Keratinocyte (primary cell): ENCODE data around the gene FKBP5. TPM values are rescaled to one million over a fixed set of nuclear protein-coding genes. Genes with fewer than 3 reads are reported as not detected.

Experiments used
- DNase-seq: peaks from one replicate; pipeline ENCODE4 v3.0.0-alpha.2; 2011; ENCODE audit warnings: low read depth, missing footprints, low spot score
- FAIRE-seq: peaks from 2 replicates; lab custom pipeline; 2011; peaks lifted over from hg19 to GRCh38; lab: Jason Lieb, UNC
- H2AFZ ChIP-seq: 2 replicates; pipeline ENCODE4 v1.6.0; 2012; ENCODE audit warnings: low read length, control low read depth, inconsistent platforms; ENCODE audit not compliant: control insufficient read depth
- H3K27ac ChIP-seq: 2 replicates; pipeline ENCODE4 v1.5.1; 2011; ENCODE audit warnings: low read length; ENCODE audit not compliant: control insufficient read depth, insufficient read depth
- H3K27me3 ChIP-seq: 3 replicates; pipeline ENCODE4 v1.6.0; 2011; ENCODE audit warnings: low read length; ENCODE audit not compliant: control insufficient read depth, insufficient read depth; ENCODE audit errors: extremely low read depth
- H3K36me3 ChIP-seq, 2 experiments: 2 replicates in 1 of 2; 3 replicates in 1 of 2; pipeline ENCODE4 v1.5.1; 2011; ENCODE audit warnings: low read length in 2 of 2, mild to moderate bottlenecking in 1 of 2; ENCODE audit not compliant: control insufficient read depth in 2 of 2, insufficient read depth in 2 of 2; ENCODE audit errors: extremely low read depth in 1 of 2
- H3K4me1 ChIP-seq: 3 replicates; pipeline ENCODE4 v1.5.1; 2011; ENCODE audit warnings: low read length; ENCODE audit not compliant: control insufficient read depth, insufficient read depth; ENCODE audit errors: extremely low read depth
- H3K4me2 ChIP-seq: 3 replicates; pipeline ENCODE4 v1.6.0; 2011; ENCODE audit warnings: low read depth, low read length; ENCODE audit not compliant: control insufficient read depth, insufficient read depth; ENCODE audit errors: extremely low read depth
- H3K4me3 ChIP-seq, 3 experiments: fragments of 200-600 bp in 1 of 3; sonication (generic) in 1 of 3; 2 replicates in 2 of 3; 3 replicates in 1 of 3; pipeline ENCODE4 v1.5.1; 2011 to 2016; ENCODE audit warnings: low read length in 3 of 3, mild to moderate bottlenecking in 3 of 3, control low read depth in 2 of 3, inconsistent platforms in 1 of 3, low read depth in 1 of 3, mixed read lengths in 1 of 3, mixed run types in 1 of 3, moderate library complexity in 1 of 3; ENCODE audit not compliant: control insufficient read depth in 2 of 3, insufficient read depth in 2 of 3; ENCODE audit errors: extremely low read depth in 1 of 3
- H3K79me2 ChIP-seq: 2 replicates; pipeline ENCODE4 v1.6.0; 2012; ENCODE audit warnings: low read length; ENCODE audit not compliant: control insufficient read depth, insufficient read depth
- H3K9ac ChIP-seq: 3 replicates; pipeline ENCODE4 v1.6.0; 2011; ENCODE audit warnings: low read length; ENCODE audit not compliant: control insufficient read depth, insufficient read depth; ENCODE audit errors: extremely low read depth
- H3K9me1 ChIP-seq: 3 replicates; pipeline ENCODE4 v1.6.0; 2011; ENCODE audit warnings: low read length; ENCODE audit not compliant: control insufficient read depth, insufficient read depth; ENCODE audit errors: extremely low read depth
- H3K9me3 ChIP-seq: 2 replicates; pipeline ENCODE4 v1.5.1; 2012; ENCODE audit warnings: low read depth, low read length; ENCODE audit not compliant: control insufficient read depth
- H4K20me1 ChIP-seq: 3 replicates; pipeline ENCODE4 v1.6.0; 2011; ENCODE audit warnings: low read length; ENCODE audit not compliant: control insufficient read depth, insufficient read depth; ENCODE audit errors: extremely low read depth
- EZH2 ChIP-seq: IDR thresholded peaks from one replicate; pipeline ENCODE4 v1.6.1; 2012; ENCODE audit warnings: inconsistent platforms, mild to moderate bottlenecking, low read length, moderate library complexity
- dilution Hi-C: fragments of 300-500 bp; cut with MboI; formaldehyde crosslinking; loops from one replicate; pipeline ENCODE4 v1.7.0; 2020; ENCODE audit warnings: low sequenced_read_pairs; ENCODE audit not compliant: extremely low pct_ligation_motif_present
- polyA plus RNA-seq, 5 experiments: library from polyadenylated mRNA; depleted of rRNA in 3 of 5; stranded (reverse) in 3 of 5; stranded (forward) in 1 of 5; unstranded in 1 of 5; fragments of >200 nt; gene quantifications; 1 replicate in 1 of 5; 2 replicates in 3 of 5; 3 replicates in 1 of 5; pipeline versions ENCODE4 v1.2.1 to v1.2.3, GENCODE V29; 2011 to 2012; ENCODE audit warnings: missing spikeins in 2 of 5, low read depth in 1 of 5, low replicate concordance in 1 of 5
- TF ChIP-seq, protein P1 (sequence below), 3 experiments: IDR thresholded peaks in 1 of 3; conservative IDR thresholded peaks in 1 of 3; optimal IDR thresholded peaks in 1 of 3; 2 replicates in 2 of 3; 3 replicates in 1 of 3; pipeline versions ENCODE3 to v1.5.1; 2011; ENCODE audit warnings: low read length in 3 of 3, mild to moderate bottlenecking in 3 of 3, moderate library complexity in 2 of 3, control low read depth in 1 of 3, inconsistent platforms in 1 of 3; ENCODE audit not compliant: insufficient read depth in 2 of 3; ENCODE audit errors: extremely low read depth in 1 of 3

Gene FKBP5
- polyA plus RNA-seq, 1 donor (not counting 4 experiments of a cell fraction or from before 2014, with no cell fraction given): 88.3 TPM

DNA sequence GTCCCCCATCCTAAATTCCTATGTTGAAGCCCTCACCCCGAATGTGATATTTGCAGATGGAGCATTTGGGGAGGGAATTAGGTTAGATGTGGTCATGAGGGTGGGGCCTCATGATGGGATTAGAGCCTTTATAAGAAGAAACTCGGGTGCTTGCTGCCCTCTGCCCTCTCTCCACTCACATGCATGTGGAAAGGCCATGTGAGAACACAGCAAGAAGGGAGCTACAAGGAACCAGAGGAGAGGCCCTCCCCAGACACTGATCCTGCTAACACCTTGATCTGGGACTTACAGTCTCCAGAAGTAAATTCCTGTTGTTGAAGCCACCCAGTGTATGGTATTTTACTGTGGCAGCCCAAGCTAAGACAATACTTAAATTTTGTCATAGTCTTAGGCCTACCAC lies 106.4 kb downstream of the FKBP5 start:
- dilution Hi-C loops: no loop called here
- Histone ChIP-seq H3K4me1 (peaks cover 27% of the 10 kb centered on the region), H3K27me3 (no peaks in the 10 kb centered on the region), H3K4me2 (no peak overlapping the region), H3K27ac (no peak overlapping the region), H3K4me3 (no peak overlapping the region), H4K20me1 (no peaks in the 10 kb centered on the region), H3K36me3 (peaks cover 13 to 17% of the 10 kb centered on the region in 2 experiments), H3K9me1 (no peaks in the 10 kb centered on the region), H2AFZ (no peak overlapping the region), H3K79me2 (peaks cover 5% of the 10 kb centered on the region), H3K9me3 (no peaks in the 10 kb centered on the region), H3K9ac (no peak overlapping the region)
- TF ChIP-seq, protein P1, sequence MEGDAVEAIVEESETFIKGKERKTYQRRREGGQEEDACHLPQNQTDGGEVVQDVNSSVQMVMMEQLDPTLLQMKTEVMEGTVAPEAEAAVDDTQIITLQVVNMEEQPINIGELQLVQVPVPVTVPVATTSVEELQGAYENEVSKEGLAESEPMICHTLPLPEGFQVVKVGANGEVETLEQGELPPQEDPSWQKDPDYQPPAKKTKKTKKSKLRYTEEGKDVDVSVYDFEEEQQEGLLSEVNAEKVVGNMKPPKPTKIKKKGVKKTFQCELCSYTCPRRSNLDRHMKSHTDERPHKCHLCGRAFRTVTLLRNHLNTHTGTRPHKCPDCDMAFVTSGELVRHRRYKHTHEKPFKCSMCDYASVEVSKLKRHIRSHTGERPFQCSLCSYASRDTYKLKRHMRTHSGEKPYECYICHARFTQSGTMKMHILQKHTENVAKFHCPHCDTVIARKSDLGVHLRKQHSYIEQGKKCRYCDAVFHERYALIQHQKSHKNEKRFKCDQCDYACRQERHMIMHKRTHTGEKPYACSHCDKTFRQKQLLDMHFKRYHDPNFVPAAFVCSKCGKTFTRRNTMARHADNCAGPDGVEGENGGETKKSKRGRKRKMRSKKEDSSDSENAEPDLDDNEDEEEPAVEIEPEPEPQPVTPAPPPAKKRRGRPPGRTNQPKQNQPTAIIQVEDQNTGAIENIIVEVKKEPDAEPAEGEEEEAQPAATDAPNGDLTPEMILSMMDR (optimal IDR thresholded peaks at IDR 0.05 in 1 of 3, IDR thresholded peaks at IDR 0.05 in 1 of 3, conservative IDR thresholded peaks at IDR 0.05 in 1 of 3; ENCODE audit: extremely low read depth in 1 of 3, insufficient read depth in 2 of 3, low read length in 3 of 3): no peak
- TF ChIP-seq EZH2: no peak
- FAIRE-seq (no peak), DNase-seq (no peak)

DNA sequence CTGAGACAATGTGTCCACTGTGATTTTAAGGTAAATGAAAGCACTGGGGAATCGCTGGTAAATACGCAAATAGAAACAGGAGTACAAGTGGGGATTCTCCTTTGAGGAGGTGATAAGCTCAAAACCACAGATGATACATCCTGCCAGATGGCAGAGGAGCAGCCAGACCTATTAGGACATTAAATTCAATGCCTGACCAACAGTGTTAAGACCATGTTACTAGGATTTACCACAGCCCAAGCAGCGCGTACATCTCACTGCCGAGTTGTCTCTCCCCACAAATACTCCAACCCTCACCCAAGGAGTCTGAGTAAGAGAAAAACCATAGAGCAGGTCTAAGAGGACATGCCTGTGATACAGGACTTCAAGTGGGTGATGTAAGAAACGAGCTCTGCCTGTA lies 107.1 kb downstream of the FKBP5 start:
- H3K9me1 ChIP-seq: no peaks in the 10 kb centered on the region
- peaks cover 5% of the 10 kb centered on the region for H3K79me2 ChIP-seq
- no peaks in the 10 kb centered on the region for H3K9me3 ChIP-seq
- FAIRE-seq: no peak
- no peaks in the 10 kb centered on the region for H3K27me3 ChIP-seq
- H3K4me3 ChIP-seq: no peak overlapping the region
- H4K20me1 ChIP-seq: no peaks in the 10 kb centered on the region
- no peak for DNase-seq
- no peak overlapping the region for H3K4me2 ChIP-seq
- no peak overlapping the region for H3K9ac ChIP-seq
- peaks cover 15 to 21% of the 10 kb centered on the region in 2 experiments for H3K36me3 ChIP-seq
- no peak overlapping the region for H2AFZ ChIP-seq
- dilution Hi-C loops: no loop called here
- TF ChIP-seq EZH2: no peak
- TF ChIP-seq, protein P1 (optimal IDR thresholded peaks at IDR 0.05 in 1 of 3, IDR thresholded peaks at IDR 0.05 in 1 of 3, conservative IDR thresholded peaks at IDR 0.05 in 1 of 3; ENCODE audit: extremely low read depth in 1 of 3, insufficient read depth in 2 of 3, low read length in 3 of 3): no peak
- H3K27ac ChIP-seq: no peak overlapping the region
- H3K4me1 ChIP-seq: peaks cover 20% of the 10 kb centered on the region
